TTC549 (cell line): Measurements from ENCODE around the gene STYXL1.

Experiments used
- FAIRE-seq: peaks from 2 replicates; lab custom pipeline; 2012; peaks lifted over from hg19 to GRCh38; lab: Jason Lieb, UNC

STYXL1 gene

GRCh38 chr7:75992083-75992755, 55.6 kb downstream of the STYXL1 start:
- no peak for FAIRE-seq

- FAIRE-seq: no peak
Observed at GRCh38 chr7:75991531-75992082, 56.2 kb downstream of the STYXL1 start.

GRCh38 chr7:75989500-75990388, 58.1 kb downstream of the STYXL1 start:
- no peak for FAIRE-seq

- no peak for FAIRE-seq
Observed at GRCh38 chr7:75988568-75989499, 59.0 kb downstream of the STYXL1 start.

GRCh38 chr7:75987805-75988567, 59.8 kb downstream of the STYXL1 start:
- FAIRE-seq: no peak

GRCh38 chr7:75987026-75987804, 60.6 kb downstream of the STYXL1 start:
- FAIRE-seq: no peak

- FAIRE-seq: no peak
Observed at GRCh38 chr7:75986147-75986781, 61.5 kb downstream of the STYXL1 start.

GRCh38 chr7:75985518-75986146, 62.2 kb downstream of the STYXL1 start:
- no peak for FAIRE-seq

- no peak for FAIRE-seq
Observed at GRCh38 chr7:75985009-75985517, 62.7 kb downstream of the STYXL1 start.

GRCh38 chr7:75984130-75985008, 63.4 kb downstream of the STYXL1 start:
- FAIRE-seq: no peak

GRCh38 chr7:75983471-75984129, 64.2 kb downstream of the STYXL1 start:
- FAIRE-seq: no peak

- FAIRE-seq: no peak
Observed at GRCh38 chr7:75982306-75983064, 65.3 kb downstream of the STYXL1 start.

- FAIRE-seq: no peak
Observed at GRCh38 chr7:75981453-75982305, 66.1 kb downstream of the STYXL1 start.

GRCh38 chr7:75981203-75981452, 66.7 kb downstream of the STYXL1 start:
- no peak for FAIRE-seq

GRCh38 chr7:75980430-75981202, 67.2 kb downstream of the STYXL1 start:
- no peak for FAIRE-seq
